Measurements from ENCODE around the gene INS.
A peak's percentile ranks its signal among the peaks of the same experiment; 100 is the strongest.

Gene INS

GRCh38 chr11:2143477-2143798, 17.6 kb downstream of the INS start:
- no peak for ATAC-seq

DNA sequence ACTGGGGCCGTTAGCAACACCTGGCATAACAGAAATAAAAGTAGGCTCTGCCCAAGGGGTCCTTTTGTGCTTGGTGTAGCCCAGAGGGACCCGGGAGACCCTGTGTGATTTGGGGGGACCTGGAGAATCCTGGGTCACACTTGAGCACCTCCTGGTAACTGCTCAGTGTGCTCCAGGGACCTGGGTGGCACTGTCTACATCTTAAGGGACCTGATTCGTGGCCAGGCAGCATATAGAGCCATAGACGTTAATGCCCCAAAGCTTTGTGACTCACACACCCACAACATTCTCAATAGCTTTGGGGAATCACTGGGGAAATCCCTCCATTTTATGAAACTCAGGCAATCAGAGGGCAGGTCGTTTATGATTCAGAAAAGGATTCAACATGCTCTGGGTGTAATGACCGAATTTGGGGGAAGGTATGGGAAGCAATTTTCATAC, 18.2 kb downstream of the INS start:
- peak; percentile 91 to 97 for ATAC-seq

- no peak for ATAC-seq
Measured at GRCh38 chr11:2142300-2142759, 18.7 kb downstream of the INS start.

DNA sequence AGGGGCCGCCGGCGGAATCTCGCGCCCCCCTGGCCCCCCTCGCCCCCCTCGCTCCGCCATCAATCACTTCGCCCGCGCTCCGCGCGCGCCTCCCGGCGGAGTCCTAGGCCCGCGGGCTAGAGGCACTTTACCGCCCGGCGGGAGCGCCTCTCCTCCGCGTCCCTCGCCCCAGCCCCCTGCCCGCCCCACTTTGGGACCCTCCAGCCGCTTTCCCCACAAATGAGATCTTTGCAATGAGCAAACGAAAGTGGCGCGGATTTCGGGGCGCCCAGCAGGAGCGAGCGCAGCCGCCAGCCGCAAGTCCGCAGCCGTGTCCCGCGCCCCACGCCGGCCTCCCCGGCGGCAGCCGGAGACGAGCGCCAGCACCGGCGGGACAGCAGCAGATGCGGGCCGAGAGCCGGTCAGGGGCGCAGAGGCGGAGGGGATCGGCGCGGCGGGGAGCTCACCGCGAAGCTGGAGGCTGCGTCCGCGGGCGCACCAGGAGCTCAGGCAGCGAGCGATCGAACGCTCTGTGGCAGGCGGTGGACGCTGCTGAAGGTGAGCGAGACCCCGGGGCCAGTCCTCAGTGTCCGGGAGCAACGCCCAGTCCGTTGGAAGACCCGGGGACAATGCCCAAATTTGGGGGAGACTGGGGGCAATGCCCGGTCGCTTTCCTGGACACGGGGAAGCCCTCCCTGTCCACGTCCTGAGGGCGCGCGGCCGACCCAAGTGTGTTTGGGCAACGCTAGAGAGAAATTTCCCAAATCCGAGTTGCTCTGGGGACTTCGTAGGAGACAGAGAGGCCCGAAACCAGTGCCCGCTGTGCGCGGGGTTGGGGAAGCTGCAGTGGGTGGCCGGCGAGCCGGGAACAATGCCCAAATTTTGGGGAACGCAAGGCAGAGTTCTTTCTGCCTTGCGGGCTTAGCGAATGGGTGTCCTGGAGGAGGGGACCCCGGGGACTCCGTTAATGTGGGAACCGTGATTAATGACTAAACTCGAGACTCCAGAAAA, 20.3 kb downstream of the INS start:
- ATAC-seq: no peak

GRCh38 chr11:2139621-2140337, 21.2 kb downstream of the INS start:
- no peak for ATAC-seq

DNA sequence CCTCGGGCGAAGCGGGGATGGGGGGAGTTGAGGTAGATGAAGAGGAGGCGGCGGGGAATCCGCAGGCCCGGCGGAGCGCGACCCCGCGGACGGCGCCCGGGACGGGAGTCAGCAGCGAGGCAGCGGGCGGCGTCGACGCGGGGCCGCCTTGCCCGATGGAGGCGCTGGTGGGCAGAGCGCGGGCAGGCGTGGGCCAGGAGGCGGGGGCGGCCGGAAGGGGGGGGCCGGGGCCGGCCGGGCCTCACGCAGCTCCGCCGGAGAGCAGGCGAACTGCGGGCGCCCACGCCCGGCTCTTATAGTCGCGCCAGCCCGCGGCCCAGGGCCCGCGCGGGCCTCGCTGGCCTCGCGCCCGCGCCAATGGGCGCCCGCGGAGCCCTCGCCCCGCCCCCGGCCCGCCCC, 21.9 kb downstream of the INS start, which contains the start of gene IGF2:
IGF2 (minus strand) TSS at position 267 of the 399 bp plus-strand sequence. CDS start 3,866 bp downstream, outside the sequence.
- ATAC-seq: no peak

GRCh38 chr11:2138431-2139122, 22.4 kb downstream of the INS start:
- no peak for ATAC-seq

DNA sequence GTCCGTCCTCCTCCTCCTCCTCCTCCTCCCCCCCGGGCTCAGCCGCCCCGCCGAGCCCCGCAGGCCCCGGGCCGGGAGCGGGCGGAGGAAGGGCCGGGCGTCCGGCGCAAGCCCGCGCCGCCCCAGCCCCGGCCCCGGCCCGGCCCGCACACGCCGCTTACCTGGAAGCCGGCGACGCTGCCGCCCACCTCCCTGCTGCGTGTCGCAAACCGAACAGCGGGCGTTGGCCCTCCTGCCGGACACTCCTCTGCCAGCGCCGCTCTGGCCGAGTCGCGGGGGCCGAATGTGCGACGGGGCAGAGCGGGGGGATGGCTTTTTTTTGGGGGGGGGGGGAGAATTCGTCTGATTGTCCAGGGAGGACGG, 23.0 kb downstream of the INS start:
- no peak for ATAC-seq

GRCh38 chr11:2137202-2138067, 23.6 kb downstream of the INS start:
- ATAC-seq: no peak

DNA sequence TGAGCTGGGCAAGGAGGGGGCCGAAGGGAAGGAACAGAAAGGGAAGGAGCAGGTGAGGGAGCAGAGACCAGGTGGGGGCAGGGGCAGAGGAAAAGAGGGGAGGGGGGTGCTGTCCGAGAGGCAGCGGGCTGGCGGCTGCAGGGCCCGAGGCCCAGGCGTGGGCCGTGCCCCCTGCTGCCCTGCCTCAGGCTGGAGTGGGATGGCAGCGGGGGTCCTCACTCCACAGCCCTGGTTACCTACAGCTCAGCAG, 24.1 kb downstream of the INS start:
- no peak for ATAC-seq

- no peak for ATAC-seq
Measured at GRCh38 chr11:2136209-2136951, 24.6 kb downstream of the INS start.

- ATAC-seq: no peak
Measured at GRCh38 chr11:2135648-2136201, 25.3 kb downstream of the INS start.

DNA sequence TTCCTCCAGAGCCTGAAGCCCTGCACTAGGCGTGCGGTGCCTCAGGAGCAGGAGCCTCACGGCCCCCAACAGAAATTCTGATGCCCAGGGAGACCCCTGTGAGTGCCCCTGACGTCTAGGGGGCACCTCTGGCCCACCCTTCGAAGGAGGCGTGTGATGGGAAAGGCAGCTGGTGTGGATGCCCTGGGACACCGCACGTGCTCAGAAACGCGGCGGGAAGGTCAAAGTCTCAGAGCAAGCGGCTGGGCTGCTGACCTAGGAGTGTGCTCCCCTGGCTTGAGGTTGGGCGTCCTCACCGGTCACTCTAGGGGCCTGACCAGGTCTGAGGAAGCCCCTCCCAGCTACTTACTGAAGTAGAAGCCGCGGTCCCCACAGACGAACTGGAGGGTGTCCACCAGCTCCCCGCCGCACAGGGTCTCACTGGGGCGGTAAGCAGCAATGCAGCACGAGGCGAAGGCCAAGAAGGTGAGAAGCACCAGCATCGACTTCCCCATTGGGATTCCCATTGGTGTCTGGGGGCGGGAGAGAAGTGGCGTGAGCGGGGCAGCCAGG, 25.9 kb downstream of the INS start:
- no peak for ATAC-seq

DNA sequence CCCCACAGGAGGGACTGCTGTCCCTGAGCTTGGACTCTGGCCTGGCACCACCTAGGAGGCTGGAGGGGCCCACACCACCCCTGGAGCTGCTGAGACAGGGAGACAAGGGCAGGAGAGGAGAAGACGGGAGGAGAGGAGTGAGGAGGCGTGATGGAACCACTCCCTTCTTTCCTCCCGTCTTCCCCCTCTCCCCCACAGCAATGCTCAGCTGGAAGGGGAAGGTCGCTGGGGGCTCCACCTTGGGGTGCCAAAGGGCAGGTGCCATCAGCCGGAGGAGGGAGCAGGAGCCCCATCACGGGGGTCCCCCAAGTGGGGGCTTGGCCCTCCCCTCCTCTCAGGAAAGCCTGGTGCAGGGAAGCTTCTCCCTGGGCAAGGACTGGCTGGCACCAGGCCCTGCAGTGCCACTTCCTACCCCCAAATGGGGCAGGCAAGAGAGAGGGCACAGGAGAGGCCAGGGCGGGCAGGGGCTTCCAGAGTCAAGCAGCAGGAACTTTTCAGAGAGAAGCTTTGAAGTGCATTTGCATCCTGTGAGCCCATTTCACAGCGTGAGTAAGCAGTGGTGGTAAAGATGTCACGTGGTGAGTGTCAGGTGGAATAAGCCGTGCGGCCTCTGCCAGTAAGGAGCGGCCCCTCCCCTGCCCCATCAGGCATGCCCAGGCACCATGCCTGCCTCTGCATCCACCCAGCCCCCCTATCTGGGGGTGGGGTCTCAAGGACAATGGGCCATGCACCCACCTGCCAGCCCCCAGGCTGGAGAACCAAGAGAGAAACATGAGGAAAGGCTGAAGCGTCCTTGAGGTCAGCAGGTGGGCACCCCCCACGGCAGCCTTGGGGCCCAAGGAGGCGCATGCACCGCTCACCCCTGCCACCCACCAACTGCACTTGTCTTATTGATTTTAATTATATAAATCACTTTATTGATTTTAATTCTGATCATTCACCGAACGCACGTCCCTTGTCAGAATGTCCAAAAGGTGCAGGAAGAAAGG, 26.7 kb downstream of the INS start:
- no peak for ATAC-seq

DNA sequence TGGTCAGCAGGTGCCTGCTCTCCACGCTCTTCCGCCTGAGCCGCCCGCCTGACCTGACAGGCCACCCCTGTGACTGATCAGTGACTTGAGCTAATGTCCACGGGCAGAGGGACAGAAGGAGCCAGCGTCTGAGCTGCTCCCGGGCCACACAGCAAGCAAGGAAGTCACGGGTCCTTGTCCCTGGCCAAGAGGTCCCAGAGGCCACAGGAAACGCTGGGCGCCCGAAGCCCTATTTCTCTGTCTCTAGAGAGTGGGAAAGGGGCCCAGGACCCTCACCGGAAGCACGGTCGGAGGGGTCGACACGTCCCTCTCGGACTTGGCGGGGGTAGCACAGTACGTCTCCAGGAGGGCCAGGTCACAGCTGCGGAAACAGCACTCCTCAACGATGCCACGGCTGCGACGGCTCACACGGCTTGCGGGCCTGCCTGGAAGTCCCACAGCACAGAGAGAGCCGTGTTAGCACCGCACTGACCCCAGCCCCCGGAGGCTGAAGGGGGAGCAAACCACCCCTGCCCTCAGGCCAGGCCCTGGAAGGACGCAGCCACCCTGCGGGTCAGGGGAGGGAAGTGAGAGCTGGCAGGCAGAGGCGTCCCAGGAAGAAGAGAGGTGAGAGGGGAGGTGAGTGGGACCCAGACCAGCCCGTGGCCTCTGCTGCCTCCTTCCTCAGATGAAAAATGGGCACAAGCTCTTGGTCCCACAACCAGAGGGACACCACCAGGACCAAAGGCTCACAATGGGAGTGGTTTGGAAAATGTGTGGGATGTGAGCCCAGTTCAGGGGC, 27.6 kb downstream of the INS start:
- ATAC-seq: no peak

DNA sequence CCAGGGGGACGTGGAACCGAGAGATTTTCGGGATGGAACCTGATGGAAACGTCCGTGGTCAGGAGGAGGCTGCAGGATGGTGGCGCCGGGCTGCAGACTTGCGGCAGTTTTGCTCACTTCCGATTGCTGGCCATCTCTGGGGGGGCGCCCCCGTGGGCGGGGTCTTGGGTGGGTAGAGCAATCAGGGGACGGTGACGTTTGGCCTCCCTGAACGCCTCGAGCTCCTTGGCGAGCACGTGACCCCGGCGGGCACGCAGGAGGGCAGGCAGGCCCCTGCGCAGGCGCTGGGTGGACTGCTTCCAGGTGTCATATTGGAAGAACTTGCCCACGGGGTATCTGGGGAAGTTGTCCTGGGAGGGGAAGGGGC, 28.2 kb downstream of the INS start:
- ATAC-seq: no peak

DNA sequence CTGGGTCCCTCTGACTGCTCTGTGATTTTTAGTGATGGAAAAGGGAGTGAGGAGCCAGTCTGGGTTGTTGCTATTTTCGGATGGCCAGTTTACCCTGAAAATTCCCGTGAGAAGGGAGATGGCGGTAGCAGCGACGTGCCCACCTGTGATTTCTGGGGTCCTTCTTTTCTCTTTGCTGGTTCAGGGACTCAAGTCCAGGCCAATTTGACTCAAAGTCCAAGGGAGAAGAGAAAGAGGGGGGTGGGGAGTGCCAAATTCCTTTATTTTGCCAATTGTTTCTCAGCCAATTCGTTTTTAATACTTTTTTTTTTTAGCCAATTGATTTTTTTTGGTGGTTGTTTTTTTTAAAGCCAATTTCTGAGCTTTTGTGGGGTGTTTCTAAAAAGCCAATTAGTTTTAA, 28.8 kb downstream of the INS start:
- no peak for ATAC-seq

DNA sequence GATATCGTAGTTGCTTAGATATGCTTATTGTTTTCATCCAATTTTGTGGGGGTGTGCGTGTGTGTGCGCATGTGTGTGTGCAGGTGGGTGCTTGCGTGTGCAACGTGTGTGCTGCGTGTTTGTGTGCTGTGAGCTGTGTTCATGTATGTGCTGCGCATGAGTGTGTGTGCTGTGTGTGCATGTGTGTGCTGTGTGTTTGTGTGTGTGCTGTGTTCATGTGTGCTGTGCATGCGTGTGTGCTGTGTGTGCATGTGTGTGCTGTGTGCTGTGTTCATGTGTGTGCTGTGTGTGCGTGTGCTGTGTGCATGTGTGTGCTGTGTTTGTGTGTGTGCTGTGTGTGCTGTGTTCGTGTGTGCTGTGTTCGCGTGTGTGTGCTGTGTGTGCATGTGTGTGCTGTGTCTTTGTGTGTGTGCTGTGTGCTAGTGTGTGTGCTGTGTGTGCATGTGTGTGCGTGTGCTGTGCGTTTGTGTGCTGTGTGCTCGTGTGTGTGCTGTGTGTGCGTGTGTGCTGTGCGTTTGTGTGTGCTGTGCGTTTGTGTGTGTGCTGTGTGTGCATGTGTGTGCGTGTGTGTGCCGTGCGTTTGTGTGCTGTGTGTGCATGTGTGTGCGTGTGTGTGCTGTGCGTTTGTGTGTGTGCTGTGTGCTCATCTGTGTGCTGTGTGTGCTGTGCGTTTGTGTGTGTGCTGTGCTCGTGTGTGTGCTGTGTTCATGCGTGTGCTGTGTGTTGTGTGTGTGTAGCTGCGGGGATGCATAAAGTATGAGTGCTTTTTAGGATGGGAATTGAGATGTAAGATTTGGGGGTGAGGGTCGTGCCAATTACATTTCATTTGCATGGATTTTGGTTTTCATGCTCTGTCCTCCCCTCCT, 29.4 kb downstream of the INS start:
- no peak for ATAC-seq

All from activated CD4-positive, CD25-positive, alpha-beta regulatory T cell treated with anti-CD3 and anti-CD28 coated beads, Interleukin-2, amount 50 U/mL, for 24 hours (primary cell).